Stimulated activated CD4-positive, alpha-beta T cell treated with anti-CD3 and anti-CD28 coated beads, Interleukin-1b, Interleukin-23, amount 100 ng/mL, for 4 hours (primary cell): ENCODE data around the gene SESTD1.

Experiments
- DNase-seq, 2 donors: peaks; one replicate each; pipeline ENCODE4 v3.0.0-alpha.2; 2020; ENCODE audit warnings: low read depth in 2 of 2

Gene SESTD1

GRCh38 chr2:179264368-179265081, at the start of gene SESTD1:
Gene SESTD1 (minus strand): TSS chr2:179264832. CDS start chr2:179191841, 72,991 bp downstream.
- peak; percentile 32 to 58 for DNase-seq

- DNase-seq: no peak
Measured at GRCh38 chr2:179313057-179313456, 48.4 kb upstream of the SESTD1 start.

DNA sequence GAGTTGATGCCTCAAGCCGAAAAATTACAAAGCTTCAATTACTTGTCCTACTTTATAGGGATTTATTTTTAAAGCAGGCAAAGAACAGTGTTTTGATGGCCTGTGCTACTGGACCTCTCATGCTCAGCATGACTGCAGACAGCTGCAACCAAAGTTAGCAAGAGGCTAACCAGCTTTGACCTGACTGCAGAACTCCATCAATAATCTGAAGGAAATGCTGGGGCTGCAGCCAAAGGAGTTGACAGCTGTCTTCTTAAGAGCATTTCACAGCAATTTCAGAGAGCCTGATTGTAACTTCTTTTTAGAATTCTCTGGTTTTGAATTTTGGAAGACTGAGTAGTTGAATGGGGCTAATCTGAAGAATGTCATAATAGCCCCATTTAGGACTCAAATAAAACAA, 46.5 kb upstream of the SESTD1 start:
- no peak for DNase-seq

DNA sequence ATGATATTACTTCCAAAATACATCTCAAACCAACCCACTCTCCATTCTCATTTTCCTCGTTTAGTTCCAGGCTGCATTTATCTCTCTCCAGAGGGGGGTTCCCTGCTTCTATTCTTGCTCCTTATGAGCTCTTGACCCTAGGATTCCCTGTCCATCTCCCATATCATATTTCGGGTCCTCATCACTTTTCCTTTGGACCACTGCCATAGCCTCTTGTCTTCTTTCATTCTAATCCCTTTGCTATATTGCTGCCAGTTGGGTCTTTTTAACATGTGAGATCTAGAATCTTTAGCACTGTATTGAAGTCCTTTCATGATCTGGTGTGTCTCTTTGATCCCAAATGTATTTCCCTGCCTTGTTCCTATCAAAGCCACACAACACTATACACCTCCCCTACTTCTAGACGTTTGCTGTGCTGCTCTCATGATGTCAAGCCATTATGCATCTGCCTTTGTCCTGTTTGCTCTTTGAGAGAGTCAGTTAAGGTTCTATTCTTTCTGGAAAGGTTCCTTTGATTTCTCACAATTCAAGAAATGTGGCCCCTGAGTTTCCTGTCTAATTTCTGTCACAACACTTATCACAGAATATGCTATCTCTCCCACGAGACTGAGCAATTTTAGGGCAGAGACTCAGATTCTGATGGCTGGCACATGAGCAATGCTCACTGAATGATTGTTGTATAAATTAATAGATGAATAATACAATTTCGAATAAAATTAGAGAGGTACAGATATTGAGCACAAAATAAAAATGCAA, 43.2 kb upstream of the SESTD1 start:
- no peak for DNase-seq

DNA sequence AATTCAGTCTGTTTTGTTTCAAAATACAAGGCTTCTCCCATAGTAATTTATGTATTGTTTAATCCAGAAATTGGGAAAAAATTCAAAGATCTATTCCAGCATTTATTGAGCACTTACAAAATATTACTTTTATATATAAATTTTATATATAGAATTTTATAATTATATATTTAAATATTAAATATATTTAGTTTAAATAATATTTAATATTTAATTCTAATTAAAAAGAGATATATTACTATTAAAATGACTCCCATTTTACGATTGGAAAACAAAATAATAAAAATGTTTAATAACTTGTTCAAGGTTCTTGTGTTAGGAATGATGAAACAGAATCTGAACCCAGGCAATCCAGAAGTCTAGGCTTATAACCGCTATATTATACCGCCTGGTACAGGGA, 40.5 kb upstream of the SESTD1 start:
- no peak for DNase-seq

- DNase-seq: no peak
Measured at GRCh38 chr2:179304424-179304823, 39.8 kb upstream of the SESTD1 start.

- no peak for DNase-seq
Measured at GRCh38 chr2:179302764-179303571, 38.3 kb upstream of the SESTD1 start.

- no peak for DNase-seq
Measured at GRCh38 chr2:179302149-179302548, 37.5 kb upstream of the SESTD1 start.

DNA sequence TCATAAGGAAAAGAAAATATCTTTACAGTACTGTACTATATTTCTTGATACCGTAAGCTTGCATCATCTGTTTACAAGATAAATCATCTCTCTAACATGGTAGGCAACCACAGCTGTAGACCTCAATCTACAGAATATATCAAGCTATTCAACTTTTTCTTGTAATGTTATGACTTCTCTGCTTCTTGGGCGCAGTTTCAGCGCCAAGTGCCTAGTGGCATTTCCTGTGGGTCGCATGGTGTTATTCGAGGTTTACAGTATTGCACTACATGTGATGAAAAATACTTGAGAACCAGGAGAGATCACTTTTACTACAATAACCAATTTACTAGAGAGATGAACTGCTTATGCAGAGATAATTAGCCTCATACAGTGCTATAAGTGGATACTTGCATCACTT, 34.0 kb upstream of the SESTD1 start:
- DNase-seq: no peak

GRCh38 chr2:179297927-179298326, 33.3 kb upstream of the SESTD1 start:
- no peak for DNase-seq

GRCh38 chr2:179290329-179290728, 25.7 kb upstream of the SESTD1 start:
- no peak for DNase-seq

DNA sequence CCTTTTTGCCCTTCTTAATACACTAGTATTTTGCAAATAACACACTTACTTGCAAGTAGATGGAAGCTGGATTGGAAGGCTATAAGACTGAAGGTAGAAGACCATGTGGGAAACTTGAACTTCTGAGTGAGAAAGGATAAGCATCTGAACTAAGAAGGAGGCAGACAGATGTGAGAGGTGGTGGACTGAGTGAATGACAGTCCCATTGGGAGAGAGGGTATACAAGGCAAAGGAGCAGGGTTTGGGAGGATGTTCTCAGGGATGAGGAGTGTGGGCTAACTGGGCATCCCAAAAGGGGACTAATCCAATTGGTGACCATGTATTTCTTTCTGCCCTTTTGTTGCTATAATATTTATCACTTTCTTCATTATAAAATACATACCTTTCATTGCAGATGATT, 20.4 kb upstream of the SESTD1 start:
- no peak for DNase-seq

GRCh38 chr2:179277429-179278196, 13.0 kb upstream of the SESTD1 start:
- DNase-seq: no peak

GRCh38 chr2:179275253-179276012, 10.8 kb upstream of the SESTD1 start:
- no peak for DNase-seq

- DNase-seq: no peak
Measured at GRCh38 chr2:179274749-179275148, 10.1 kb upstream of the SESTD1 start.

DNA sequence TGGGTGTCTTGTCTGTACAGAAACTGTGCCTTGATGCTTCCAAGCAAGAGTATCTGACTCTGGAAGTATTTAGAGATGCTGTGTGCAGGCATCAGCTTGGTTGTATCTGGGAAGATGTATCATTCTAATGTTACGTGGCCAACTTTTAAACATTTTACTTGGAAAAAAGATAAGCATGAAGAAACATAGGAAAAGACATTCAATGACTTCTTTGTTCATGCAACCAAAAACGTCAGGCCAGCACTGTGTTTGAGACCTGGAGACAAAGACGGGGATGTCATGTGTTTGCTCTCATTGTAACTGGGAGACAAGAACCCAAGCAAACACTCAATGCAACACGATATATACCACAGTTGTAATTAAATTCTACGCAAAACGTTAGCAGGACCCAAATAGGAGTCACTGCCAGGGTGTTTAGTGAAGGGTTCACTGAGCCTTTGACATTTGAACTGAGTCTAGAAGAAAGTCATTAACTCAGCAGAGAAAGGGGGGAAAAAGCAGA, 8.9 kb upstream of the SESTD1 start:
- no peak for DNase-seq

DNA sequence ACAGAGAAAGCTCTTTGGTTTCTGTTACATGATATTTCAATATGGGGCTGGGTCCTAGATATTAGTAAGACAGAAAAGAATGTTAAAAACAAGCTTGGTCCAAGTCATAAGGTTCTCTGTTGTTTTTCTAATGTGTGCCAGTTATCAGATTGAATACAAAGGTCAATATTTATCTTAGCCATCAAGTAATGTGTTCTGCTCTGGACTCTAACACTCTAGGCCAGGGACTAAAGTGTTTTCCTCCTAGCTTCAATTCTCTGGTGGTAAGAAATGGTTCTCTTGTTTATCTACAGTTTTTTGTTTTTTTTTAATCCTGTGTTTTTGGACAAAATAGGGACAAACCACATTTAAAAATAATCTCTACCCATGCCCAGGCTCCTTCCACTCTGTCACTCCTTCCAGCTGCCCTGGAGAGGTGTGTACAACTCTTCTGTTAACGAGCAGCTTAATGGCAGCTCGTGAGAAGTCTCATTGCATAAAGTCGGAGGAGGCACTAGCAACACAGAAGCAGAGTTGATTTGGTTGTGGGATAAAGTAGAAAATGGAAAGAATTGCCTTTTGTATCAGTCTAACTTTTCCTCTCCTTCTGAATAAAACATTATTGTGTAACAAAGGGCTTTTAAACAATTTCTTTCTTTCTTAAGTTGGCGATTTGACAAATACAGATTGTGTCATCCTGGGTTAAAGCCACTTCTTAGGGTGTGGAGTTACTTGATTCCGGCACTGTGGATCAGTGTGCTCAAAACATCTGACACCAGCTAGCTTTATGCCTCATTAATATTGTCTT, 8.0 kb upstream of the SESTD1 start:
- DNase-seq: no peak

DNA sequence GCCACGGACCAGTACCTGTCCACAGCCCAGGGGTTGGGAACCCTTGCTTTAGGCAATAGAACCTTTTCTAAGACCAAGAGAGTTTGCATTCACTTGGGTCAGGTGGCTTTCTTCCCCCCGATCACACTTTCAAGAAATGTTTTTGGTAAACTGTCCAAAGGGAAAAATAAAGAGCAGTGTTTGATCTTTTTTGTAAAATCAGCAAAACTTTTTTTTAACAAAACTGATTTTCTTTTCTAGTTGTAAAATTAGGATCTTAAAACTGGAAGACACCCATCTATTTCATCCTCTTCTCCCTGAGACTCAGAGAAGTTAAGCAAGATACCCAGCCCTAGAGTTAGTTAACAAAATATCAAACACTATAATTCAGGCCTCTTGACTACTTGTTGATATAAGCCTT, 6.1 kb upstream of the SESTD1 start:
- no peak for DNase-seq

- DNase-seq: no peak
Measured at GRCh38 chr2:179268277-179268925, 3.8 kb upstream of the SESTD1 start.
